PC-3 (cell line): ENCODE results near the gene POTEC.
"Not testable (repeated sequence)": the region's sequence is repeated elsewhere in the genome, so short reads cannot be mapped to it uniquely, and the experiment has no call there.

Experiments
- EZH2phosphoT487 ChIP-seq: fragments of 300-600 bp; sonication (generic); IDR thresholded peaks from 2 replicates; pipeline ENCODE4 v1.6.1; 2018; ENCODE audit warnings: mild to moderate bottlenecking, antibody characterized with exemption, low read length, borderline replicate concordance
- TF ChIP-seq, protein P1 (sequence below): fragments of 300-600 bp; sonication (generic); conservative IDR thresholded peaks from 2 replicates; pipeline ENCODE4 v1.5.1; 2017; ENCODE audit warnings: antibody characterized with exemption, low read depth, mild to moderate bottlenecking, low read length

DNA sequence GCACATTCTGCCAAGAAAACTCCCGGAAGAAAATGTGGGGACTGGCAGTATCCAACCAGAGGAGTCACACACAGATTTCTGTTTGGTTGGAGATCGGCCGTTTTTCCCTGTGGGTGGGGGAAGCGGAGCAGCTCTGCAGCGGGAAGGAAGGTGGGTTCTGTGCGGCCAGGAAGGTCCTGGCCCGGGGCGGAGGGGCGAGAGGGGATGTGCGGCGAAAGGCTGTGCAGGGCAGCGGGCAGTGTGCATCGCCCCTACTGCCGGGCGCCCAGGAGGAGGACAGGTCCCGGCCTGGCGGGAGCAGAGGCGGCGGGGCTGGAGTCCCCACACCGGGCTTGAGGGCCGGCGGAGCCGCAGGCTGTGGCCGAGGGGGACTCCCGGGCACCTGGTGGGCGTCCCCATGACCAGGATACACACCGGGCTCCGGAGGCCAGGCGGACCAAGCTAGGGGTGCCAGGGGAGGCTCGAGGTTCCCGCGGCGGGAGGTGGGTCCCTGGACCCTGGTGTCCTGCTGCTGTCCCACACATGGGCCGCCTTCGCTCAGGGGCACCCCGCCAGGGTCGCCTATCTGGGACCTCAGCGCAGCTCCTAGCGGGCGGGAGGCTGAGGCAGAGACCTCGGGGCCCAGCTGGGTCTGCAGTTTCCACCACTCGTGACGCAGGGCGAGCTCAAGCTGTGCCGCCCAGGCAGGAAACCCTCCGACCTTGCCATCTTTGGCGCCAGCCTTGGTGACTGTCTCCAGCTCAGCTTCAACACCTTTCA lies 54.0 kb downstream of the POTEC start:
- TF ChIP-seq, protein P1, sequence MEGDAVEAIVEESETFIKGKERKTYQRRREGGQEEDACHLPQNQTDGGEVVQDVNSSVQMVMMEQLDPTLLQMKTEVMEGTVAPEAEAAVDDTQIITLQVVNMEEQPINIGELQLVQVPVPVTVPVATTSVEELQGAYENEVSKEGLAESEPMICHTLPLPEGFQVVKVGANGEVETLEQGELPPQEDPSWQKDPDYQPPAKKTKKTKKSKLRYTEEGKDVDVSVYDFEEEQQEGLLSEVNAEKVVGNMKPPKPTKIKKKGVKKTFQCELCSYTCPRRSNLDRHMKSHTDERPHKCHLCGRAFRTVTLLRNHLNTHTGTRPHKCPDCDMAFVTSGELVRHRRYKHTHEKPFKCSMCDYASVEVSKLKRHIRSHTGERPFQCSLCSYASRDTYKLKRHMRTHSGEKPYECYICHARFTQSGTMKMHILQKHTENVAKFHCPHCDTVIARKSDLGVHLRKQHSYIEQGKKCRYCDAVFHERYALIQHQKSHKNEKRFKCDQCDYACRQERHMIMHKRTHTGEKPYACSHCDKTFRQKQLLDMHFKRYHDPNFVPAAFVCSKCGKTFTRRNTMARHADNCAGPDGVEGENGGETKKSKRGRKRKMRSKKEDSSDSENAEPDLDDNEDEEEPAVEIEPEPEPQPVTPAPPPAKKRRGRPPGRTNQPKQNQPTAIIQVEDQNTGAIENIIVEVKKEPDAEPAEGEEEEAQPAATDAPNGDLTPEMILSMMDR, result not testable (repeated sequence)
- not testable (repeated sequence) for TF ChIP-seq EZH2phosphoT487
